Right forelimb (tissue), 1 donor: ENCODE measurements around the gene MAP6.

Experiments
- DNase-seq: peaks from one replicate; pipeline ENCODE4 v3.0.0-alpha.2; 2018

The MAP6 gene

DNA sequence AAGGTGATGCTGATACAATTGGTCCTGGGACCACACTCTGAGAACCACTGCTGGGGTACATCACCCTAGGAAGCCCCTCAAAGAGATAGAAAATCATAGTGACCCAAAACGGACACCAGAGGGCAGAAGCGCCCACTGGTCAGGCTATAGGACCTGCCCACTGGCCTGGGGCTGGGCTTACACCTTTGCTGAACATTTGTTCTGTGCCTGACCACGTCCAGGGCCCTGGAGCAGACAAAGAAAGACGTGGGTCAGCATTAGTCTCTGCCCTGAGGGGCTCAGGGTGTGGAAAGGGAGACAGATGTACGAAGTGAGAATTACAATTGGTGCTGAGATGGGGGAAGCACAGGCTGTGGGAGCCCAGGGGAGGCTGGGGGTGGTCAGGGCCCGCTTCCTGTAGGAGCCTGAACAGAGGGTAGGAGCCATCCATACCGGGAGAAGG lies 121.2 kb downstream of the MAP6 start:
- DNase-seq: peak; percentile 85

DNA sequence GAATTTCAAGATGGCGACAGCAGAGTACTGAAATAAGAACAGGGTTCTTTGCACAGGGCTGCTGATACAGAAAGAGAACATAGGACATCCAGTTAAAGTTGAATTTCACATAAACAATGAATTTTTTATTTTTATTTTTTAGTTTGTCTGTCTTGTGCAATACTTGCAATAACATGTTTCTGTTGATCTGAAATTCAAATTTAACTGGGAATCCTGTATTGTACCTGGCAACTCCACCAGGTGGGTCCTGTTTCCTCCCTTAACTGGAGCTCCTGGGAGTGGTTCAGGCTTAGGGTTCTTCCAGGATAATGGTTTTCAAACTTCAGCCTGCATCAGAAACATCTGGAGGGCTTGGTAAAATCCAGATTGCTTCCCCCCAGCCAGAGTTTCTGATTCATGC lies 121.7 kb downstream of the MAP6 start:
- no peak for DNase-seq

DNA sequence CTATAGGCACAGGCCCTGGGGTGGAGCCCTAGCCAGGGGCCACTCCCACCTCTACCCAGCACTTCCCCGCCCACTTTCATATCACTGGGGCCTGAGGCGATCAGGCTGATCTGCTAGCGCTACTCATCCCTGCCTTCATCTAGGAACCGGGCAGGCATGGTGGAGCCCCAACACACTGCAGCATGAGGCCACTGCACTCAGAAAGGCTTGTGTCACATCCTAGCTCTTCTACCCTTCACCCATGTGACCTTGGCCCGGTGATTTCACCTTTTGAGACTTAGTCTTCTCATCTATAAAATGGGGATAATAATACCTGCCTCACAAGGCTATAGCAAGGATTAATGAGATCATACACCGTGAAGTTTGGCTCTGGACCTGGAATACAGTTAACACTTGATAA lies 125.0 kb downstream of the MAP6 start:
- DNase-seq: no peak

DNA sequence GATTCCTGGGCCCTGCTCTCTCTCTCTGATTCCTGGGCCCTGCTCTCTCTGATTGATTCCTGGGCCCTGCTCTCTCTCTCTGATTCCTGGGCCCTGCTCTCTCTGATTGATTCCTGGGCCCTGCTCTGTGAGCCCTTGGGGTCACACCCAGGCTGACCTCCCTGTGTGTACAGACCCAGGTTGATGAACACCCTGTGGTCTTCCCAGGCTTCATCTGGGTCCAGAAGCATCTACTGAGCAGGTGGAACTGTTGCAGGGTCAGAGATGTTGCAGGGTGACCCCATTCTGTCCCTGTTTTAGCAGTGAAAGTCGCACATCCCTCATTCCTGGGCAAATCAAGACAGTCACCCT lies 126.8 kb downstream of the MAP6 start:
- no peak for DNase-seq

DNA sequence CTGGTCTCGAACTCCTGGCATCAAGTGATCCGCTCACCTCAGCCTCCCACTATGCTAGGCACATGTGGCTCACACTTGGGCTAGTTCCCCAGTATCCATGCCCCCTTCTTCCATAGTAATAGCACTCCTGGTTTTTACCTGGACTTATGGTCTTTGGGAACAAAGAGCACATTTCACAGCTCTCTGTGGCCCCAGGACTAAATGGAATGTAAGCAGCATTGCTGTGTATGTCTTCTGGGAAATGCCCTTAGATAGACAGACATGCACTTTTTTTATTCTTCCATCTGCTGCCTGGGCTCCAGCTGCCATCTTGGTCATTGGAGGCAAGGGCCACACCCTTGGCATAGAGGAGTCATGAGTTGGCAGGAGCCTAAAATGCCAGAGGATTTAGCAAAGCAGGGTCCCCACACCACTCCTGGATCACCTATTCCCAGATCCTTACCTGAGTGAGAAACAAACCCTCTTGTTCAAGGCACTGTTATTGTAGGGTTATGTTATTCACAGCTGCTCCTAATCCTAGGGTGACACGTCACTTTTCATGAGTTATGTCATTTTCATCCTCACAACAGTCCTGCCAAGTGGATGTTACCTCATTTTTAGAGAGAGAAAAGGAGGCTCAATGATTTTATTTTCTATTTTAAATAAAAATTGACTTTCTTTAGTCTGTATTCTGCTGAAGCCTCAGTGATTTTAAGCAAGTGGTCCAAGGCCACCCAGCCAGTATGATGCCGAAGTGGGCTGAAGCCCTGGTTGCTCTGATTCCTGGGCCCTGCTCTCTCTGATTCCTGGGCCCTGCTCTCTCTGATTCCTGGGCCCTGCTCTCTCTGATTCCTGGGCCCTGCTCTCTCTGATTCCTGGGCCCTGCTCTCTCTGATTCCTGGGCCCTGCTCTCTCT lies 127.4 kb downstream of the MAP6 start:
- DNase-seq: no peak

DNA sequence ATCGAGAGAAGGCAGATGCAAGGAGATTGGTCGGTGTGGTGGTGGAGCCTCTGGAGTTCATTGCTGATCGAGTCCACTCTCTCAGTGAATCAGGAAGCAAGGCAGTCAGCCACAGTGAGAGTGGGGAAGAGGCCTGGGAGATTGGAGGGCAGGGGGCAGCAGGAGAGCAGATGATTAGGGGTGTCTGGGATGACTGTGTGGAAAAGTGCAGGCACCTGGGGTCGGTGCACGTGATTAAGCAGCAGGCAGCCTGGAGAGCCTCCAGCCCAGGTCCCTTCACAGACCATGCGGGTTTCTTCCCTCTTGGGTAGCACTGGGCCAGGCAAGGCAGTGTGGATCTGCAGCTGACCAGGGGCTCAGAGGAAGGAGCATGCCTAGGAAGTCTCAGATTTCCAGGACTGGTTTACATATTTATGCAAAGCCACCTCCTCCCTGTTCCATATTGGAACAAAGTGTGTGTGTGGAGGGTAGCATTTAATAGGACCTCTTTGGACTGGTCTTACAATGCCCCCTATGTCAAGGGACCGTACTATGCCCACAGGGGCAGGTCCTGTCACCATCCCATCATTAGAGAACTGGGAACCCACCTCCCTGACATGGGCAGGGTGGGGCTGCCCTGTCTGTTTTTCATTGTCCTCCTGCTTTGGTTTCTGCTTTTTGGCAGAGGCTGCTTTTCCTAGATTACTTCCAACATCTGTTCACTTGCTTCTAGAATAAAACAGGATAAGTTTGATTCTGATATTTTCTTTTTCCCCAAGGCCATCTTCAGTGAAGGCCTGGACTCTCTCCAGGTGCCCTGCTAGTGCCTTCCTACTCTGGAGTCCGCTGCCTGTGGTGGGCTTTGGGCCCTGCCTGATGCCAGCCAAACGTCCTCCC lies 129.1 kb downstream of the MAP6 start:
- DNase-seq: peak; percentile 42

DNA sequence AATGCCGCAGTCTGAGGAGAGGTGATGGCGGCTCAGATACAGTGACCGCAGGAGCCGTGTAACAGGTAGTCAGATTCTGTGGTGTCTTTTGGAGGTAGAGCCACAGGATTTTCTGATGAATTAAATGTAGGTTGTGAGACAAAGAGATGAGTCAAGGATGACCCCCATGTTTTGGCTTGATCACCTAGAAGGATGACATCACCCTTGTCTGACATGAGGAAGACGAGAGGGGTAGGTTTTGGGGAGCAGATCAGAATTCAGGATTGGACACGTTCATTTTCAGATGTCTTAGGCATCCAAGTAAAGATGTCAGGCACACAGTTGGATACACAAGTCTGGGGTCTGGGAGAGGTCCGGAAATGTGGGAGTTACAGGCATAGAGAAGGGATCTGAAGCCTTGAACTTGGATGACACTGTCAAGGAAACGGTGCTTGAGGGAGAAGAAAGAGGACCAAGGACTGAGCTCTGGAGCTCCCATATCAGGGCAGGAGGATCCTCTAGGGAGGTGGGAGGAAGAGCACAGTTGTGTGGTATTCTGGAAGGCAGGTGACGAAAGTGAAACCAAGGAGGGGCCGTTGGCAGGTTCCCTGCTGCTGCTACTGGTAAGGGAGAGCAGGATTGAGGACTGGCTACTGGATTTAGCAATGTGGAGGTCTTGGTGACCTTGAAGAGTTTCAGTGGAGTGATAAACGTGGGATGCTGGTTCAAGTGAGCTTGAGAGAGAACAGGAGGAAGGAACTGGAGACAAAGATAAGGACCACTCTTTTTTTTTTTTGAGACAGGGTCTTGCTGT lies 130.5 kb downstream of the MAP6 start:
- DNase-seq: no peak

DNA sequence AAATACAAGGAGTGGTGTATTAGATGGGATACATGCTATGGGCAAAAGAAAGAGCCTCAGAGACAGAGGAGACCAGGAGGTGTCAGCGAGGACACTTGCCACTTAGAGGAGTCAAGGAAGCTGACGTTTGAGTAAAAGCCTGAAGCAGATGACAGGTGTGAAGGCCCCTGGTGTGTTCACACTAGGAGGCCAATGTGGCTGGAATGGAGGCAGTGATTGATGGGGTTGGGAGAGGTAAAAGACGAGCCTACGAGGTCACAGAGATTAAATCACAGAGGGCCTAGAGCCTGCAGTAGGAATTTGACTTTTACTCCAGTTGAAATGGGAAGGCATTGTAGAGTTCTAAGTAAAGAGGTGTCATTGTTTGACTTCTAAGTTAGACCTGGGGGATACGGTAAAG lies 131.1 kb downstream of the MAP6 start:
- no peak for DNase-seq
